ENCODE data around the gene GP5.

DNA sequence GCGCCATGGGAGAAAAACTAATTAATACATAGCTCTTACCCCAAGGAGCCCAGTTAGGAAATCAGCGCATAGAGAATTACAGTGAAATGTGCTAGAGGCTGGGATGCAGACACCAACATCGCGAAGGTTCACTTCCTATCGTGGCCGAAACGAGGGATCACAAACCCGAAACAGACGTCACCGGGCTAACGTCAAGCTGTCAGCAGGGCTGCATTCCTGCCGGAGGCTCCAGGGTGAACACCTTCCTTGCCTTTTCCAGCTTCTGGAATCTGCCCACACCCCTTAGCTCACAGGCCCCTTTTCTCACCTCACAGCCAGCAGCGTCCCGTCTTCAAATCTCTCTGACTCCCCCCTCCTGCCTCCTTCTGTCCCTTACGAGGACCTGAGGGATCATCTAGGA lies 13.0 kb downstream of the GP5 start:
- no peak for TF ChIP-seq POLR2A (IDR thresholded peaks at IDR 0.05)
- TF ChIP-seq, protein P1, sequence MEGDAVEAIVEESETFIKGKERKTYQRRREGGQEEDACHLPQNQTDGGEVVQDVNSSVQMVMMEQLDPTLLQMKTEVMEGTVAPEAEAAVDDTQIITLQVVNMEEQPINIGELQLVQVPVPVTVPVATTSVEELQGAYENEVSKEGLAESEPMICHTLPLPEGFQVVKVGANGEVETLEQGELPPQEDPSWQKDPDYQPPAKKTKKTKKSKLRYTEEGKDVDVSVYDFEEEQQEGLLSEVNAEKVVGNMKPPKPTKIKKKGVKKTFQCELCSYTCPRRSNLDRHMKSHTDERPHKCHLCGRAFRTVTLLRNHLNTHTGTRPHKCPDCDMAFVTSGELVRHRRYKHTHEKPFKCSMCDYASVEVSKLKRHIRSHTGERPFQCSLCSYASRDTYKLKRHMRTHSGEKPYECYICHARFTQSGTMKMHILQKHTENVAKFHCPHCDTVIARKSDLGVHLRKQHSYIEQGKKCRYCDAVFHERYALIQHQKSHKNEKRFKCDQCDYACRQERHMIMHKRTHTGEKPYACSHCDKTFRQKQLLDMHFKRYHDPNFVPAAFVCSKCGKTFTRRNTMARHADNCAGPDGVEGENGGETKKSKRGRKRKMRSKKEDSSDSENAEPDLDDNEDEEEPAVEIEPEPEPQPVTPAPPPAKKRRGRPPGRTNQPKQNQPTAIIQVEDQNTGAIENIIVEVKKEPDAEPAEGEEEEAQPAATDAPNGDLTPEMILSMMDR (IDR thresholded peaks at IDR 0.05), result no peak
- no peak for TF ChIP-seq EP300 (IDR thresholded peaks at IDR 0.05)
